ENCODE results near the gene RNASE13.

Gene RNASE13

GRCh38 chr14:21040370-21040925, 5.8 kb upstream of the RNASE13 start:
- no peak for DNase-seq

GRCh38 chr14:21039585-21040369, 5.2 kb upstream of the RNASE13 start:
- DNase-seq = peak; percentile 57

GRCh38 chr14:21038441-21039422, 4.1 kb upstream of the RNASE13 start:
- DNase-seq = peak; percentile 67

GRCh38 chr14:21037156-21037555, 2.5 kb upstream of the RNASE13 start:
- DNase-seq = no peak

DNA sequence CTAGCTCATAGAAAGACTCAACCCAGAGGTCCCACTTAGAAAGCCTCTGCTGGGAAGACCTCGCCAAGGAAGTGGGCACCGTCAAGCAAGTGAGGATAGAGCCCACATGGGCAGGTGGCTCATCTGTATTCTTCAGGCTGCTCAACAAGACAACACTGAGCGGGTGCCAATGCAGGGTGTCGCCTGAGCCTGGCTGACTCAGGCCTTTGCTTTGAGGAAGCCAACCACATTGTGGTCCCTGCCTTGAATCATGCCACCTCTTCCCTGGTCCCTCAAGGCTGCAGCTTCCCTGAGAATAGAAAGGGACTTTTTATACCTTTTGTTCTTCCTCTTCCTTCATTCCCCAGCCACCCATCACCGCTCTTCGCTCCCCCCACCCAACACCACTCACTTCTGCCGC, 2.1 kb upstream of the RNASE13 start:
- no peak for DNase-seq

GRCh38 chr14:21033133-21033698, 1.4 kb downstream of the RNASE13 start:
- DNase-seq = no peak

DNA sequence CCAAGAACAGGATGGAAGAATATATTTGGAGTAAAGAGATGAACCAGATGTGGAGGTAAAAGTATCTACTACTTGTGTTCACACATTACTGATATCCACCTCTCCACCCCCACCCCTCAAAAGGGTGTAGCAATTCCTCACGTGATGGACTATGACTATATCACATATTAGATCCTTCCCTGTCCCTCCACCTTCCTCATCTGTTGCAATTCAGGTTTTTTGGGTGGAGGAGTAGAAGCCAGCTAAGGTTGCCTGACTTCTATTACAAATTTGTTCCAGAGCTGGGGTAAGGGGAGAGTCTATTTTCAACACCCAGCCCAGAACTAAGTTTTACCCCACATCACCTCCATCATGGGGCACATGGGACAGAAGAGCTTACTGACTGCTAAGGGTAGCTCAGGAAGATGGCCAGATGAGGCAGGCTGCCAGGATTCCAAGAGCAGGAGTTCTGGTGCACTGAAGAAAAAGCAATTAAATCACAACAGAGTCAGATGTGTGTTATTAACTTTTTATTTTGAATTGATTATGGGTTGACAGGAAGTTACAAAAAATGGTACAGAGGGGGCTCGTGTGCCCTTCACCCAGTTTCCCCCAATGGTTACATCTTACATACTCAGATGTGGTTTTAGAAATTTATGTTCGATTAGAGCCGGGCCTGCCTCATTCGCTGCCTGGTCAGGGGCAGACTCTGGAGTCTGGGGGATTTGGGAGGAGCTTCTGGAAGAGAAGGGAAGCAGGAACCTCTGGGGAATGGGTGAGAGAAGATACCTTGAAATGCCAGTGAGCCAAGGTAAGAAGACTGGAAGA, 2.1 kb downstream of the RNASE13 start:
- DNase-seq = no peak

DNA sequence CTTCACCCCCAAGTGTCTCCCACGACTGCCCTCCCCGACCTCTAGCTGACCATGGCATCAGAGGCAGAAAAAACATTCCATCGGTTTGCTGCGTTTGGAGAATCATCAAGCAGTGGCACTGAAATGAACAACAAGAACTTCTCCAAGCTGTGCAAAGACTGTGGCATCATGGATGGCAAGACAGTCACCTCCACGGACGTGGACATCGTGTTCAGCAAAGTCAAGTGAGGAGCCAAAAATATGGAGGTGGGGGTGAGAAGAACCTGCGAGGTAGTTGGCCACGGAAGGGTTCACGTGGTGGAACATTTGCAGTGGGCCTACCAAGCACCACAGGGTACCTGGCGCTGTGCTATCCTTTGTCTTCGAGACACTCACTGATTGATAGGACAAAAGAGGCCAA, 4.1 kb downstream of the RNASE13 start:
- no peak for DNase-seq

- DNase-seq = no peak
Measured at GRCh38 chr14:21029917-21030316, 4.7 kb downstream of the RNASE13 start, which contains the start of gene TPPP2. Gene TPPP2 (plus strand): TSS chr14:21030217. CDS start chr14:21030582, 365 bp downstream.

GRCh38 chr14:21026988-21027315, 7.7 kb downstream of the RNASE13 start:
- no peak for DNase-seq

DNA sequence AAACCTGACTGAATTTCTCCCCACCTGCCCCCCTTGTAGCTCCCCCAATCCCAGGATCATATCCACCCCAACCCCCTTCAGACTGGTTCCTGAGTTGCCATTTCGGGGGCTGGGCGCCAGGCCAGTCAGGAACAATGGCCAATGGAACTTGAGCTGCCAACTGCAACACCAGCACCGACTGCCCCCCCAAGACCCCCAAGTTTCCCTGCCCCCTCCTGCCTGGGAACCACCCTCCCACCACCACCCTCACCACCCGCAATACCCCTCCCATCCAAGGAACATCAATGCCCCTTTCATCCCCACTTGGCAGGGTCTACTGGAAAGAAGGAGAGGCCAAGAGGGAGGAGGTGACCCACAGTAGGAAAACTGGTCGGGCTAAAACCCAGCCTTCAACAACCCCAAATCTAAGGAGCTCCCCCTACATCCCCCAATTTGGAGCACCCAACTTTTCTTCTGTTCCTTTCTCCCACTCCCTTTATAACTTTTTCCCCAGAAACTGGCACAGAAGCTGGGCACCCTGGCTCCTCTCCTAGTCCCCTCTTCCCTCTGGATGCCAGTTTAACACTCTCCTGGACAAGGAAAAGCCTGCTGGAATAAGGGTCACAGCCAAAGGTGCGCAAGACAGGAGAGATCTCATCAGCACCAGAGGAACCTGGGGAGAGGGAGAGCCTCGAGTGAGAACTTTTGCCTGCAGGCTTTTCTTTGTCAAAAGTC, 8.2 kb downstream of the RNASE13 start:
- DNase-seq = no peak

DNA sequence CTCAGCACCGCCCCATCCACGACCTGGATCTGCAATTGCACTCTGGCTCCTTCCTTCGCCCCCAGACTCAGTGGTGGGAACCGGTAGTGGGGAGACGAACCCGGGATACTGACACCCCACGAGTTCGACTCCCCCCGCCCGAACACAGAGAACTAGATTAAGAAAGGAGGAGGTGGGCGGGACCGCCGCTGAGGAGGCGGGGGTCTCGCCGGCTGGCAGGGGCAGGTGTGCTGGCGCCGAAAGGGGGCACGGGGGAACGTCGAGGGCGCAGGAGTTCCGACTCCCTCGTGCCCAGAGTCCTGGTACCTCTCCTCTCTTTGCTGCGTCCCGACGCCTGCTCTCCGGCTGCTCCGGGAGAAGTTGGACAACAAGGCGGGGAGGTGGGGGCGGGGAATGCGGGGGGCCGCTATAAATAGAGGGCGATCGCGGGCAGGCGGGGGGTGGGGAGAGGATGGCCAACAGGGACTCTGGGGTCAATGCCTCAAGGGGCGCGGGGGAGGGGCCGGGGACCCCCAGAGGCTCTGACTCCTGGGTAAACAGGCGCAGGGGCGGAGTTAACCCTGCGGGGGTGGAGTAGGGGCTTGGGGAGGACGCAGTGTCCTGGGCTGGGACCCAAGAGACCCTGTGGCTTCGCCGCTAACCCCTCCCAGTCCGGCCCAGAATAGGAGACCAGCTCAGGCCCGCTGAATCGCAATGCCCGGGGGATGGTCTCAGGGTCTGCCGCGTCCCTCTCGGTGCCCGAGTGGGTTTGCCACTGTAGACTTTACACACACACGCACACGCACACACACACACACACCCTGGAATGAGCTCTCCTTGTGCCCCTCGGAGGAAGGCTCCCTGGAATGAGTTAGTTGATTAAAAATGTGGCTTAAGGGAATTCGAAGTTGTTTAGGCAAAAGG, 9.0 kb downstream of the RNASE13 start:
- no peak for DNase-seq

- DNase-seq = peak; percentile 59
Measured at GRCh38 chr14:21024585-21025370, 9.8 kb downstream of the RNASE13 start, which contains the start of gene NDRG2. Gene NDRG2 (minus strand): TSS chr14:21025061. CDS start chr14:21023315, 1,746 bp downstream.

- peak; percentile 0 for DNase-seq
Measured at GRCh38 chr14:21023817-21024584, 10.6 kb downstream of the RNASE13 start.

- no peak for DNase-seq
Measured at GRCh38 chr14:21023174-21023573, 11.4 kb downstream of the RNASE13 start.

- DNase-seq = no peak
Measured at GRCh38 chr14:21022686-21023085, 11.9 kb downstream of the RNASE13 start.

DNA sequence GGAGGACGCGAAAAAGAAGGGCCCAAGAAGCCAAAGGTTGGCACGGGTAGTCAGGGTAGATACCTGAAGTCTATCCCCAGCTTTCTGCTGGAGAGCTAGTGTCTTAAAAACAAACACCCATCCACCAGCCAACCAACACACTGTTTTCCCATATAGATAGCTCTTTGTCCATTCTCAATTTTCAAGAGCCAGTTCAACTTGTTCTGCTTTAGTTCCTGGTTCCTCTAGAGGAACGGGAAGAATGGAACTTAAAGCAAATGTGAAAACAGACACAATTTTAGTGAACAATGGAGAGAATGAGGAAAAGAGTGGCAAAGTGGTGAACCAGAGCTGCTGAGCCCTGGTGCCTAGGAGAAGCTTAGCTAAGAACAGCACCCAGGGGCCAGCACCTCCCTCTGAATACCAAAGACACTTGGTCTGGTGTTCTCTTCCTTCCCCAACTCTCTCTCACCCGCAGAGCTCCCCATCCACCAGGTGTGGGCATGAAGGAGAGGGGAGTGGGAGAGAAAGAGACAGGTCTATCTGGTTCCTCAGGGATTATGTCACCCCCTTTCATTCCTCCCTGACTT, 13.5 kb downstream of the RNASE13 start:
- no peak for DNase-seq

GRCh38 chr14:21019366-21019765, 15.2 kb downstream of the RNASE13 start:
- no peak for DNase-seq

All from DMS53 (cell line).